GM19240 (cell line): ENCODE measurements around the gene MIOX.
"Not testable (repeated sequence)": the region's sequence is repeated elsewhere in the genome, so short reads cannot be mapped to it uniquely, and the experiment has no call there.

Experiments used
- DNase-seq: peaks from one replicate; pipeline ENCODE4 v3.0.0; 2011; ENCODE audit warnings: low spot score; ENCODE audit not compliant: insufficient read length

The MIOX gene

DNA sequence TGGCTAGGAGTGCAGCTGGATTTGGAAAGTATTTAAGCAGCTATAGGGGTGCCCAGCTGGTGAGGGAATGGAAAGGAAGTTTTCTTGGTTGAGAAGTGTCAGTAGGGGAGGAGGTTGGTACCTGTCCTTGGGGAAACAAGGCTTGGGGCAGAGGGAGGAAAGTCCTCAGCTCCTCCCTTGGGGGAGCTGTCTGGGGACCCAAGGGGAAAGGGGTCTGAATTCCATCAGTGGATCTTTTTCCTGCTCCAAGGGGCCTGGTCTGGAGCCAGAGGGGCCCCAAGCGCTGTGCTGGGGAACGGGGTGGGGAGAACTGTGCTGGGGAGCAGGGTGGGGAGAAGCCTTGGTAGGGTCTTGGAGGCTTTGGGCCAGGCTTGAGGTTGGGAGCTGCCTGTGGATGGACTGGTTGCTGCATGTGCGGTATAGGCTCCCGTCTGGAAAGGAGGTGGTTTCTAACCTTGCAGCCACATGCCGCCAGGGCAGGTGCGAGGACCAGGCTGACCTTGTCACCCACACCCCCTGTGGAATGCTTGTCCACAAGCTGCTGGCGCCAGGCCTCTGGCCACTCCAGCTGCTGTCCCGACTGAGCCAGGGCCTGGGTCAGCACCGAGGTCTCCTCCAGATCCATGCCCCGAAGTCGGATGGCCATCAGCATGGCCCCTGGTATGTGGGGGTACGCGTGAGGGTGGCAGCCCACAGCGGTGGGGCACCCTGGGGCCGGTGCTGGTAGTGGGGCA is 42.2 kb downstream of the MIOX start:
- DNase-seq = no peak

DNA sequence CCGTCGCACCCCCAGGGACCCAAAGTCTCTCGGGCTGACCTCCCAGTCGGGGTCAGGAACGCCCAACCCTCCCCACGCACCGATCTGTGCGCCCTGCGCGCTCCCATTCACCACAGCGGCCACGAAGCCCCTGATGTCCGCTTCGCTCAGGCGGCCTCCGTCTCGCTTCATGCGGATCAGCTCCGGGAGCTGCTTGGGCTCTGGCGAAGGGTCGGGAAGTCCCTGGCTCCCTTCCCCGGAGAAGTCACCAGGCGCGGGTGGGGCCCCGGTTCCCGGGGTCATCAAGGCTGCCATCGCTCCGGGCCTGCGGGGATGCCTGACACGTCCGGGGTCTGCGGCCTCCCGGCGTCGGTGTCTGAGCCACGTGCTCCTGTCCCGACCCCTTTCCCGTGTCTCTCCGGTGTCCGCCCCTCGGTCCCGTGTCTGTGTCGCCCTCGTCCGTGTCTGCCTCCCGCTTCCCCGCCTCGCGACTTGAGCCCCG is 42.8 kb downstream of the MIOX start:
- DNase-seq = no peak

DNA sequence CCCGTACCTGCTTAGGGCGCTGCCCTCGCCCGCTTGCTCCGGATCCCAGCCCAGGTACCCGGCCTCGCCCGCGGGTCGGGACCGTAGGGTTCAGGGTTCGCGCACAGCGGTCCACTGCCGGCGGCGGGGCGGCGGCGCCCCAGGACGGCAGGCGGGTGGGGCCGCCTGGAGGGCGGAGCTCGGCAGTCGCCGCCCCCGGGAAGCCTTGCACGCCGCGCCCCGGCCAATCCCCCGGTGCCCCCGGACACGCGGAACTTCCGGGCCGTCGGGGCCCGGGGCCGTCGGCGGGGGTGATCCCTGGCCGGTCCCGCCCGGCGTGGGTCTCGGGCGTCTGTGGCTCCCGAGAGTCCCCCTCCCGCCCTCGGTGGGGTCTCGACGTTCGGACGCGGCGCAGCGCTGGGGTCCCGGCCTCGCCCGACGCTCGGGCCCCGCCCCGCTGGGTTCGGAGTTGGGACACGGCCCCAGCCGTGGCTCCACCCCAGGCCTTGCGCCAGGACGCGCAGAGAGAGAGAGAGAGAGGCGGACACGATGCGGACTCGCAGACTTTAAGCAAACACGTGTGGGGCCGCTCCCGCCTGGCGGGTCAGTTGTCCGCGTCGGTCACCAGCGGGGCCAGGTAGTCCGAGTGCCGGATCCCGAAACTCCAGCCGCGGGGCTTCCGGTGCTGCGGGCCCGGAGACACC is 43.4 kb downstream of the MIOX start, which contains the start of gene TYMP:
Gene TYMP, minus strand, starts transcription at position 116 of the 683 bp plus-strand sequence. CDS start 303 bp downstream, outside the sequence.
- DNase-seq = no peak

DNA sequence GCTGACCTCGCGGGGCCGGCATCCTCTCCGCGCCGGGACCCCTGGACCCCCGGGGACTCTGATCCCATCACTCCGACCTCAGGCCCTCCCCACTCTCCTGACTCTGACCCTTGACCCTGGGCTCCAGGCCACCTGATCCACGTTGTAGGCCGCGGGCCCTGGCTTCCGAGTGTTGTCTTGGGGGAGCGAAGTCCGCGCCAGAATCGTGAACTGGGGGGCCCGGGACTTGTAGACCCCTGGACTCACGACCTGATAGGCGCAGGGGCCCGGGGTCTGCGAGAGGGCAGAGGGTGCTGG is 43.9 kb downstream of the MIOX start:
- DNase-seq = no peak

DNA sequence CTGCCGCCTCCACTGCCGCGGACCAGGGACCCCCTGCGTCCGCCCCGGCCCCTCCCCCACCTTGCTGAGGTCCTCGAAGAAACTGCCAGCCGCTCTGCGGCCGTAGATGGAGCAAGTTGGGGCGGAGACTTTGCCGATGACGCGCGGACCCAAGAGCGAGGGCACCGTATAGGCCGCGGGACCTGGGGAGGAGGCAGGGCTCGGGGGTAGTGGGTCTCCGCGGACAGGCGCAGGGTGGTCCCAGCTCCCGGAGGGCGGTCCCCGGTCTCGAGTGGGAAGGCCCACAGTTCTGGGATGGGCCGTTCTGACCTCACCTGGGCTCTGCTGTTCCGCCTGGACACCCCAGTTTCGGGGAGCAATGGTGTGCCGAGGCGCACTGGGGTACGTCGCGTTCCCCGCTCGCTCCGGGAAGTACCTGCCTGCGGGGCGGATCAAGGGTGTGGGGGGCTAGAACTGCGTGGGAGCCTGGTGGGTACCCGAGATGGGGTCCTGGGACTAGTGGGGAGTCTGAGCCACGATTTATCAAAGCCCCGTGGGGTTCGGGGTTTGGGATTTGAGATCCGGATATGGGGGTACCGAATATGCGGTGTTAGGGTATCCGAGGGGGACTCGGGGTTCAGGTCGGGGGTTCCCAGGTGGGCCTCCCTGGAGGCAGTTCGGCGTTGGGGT is 44.4 kb downstream of the MIOX start:
- no peak for DNase-seq

DNA sequence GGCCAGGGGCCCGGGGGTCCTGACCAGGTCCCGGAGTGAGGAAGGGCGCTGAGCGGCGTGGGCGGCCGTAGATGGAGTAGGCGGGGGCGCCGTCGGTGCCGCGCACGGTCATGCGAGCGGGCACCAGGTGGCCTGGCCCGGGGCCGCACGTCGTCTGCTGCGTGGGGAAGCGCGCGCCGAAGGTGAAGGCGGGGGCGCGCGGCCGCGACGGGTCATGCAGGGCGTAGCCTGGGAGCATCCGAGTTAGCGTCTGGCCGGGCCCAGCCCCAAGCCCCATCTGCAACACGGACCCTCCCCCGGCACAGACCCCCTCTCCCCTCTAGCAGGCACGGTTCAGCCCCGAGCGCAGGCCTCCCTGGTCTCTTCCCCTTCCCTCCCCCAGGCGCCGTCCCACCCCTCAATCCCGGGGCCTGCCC is 44.9 kb downstream of the MIOX start:
- no peak for DNase-seq

DNA sequence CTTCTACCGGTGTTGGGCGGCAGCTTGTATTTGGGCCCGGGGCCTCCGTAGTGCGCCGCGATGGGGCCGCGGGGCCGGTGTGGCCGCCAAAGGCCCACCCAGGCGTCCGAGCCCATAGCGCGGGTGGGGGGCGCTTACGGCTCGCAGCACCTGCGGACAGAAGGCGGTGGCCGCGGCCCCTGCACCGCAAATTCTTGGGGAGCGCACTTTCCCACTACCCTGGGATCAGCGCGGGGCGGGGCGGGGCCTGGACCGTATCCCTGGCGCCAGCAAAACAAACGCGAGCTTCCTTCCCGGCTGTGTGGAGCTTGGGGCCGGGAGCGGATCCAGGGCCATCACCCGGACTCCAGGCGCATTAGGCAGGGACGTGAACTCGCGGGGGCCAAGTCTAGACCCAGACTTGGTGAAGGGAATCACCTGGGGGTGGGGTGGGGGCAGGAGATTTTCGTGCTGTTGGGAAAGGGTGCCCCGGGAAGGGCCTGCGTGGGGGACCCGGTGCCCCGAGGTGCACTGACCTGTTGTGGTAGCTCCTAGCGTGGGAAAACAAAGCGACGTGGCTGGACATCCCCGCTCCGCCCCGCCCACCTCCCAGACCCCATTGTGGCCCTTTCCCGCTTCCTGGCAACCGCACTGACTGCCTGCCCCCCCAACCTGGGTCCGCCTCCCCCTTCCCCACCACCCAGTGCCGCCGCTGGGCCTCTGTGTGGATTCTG is 45.5 kb downstream of the MIOX start:
- DNase-seq = no peak

DNA sequence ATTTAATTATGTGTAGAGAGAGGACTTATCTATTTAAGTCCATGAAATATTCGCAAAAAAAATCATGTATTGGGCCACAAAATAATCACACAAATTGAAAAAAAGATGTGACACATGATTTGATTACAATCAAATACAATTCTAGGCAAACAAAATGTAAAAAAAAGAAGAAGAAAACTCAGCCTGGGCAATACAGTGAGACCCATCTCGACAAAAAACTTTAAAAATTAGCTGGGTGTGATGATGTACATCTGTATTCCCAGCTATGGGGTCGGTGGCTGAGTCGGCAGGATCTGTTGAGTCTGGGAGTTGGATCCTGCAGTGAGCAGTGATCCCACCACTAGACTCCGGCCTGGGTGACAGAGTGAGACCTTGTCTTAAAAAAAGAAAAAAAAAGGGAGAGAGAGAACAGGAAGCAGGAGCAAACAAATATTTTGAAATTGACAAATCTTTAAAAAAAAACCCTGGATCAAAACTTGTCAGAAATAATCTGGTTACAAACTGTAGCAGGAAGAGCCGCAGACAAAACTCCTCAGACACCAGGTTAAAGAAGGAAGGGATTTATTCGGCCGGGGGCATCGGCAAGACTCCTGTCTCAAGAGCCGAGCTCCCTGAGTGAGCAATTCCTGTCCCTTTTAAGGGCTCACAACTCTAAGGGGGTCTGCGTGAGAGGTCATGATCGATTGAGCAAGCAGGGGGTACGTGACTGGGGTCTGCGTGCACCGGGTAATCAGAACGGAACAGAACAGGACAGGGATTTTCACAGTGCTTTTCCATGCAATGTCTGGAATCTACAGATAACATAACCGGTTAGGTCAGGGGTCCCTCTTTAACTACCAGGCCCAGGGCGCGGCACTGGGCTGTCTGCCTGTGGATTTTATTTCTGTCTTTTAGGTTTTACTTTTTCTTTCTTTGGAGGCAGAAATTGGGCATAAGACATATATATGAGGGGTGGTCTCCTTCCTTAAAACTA is 46.5 kb downstream of the MIOX start:
- no peak for DNase-seq

DNA sequence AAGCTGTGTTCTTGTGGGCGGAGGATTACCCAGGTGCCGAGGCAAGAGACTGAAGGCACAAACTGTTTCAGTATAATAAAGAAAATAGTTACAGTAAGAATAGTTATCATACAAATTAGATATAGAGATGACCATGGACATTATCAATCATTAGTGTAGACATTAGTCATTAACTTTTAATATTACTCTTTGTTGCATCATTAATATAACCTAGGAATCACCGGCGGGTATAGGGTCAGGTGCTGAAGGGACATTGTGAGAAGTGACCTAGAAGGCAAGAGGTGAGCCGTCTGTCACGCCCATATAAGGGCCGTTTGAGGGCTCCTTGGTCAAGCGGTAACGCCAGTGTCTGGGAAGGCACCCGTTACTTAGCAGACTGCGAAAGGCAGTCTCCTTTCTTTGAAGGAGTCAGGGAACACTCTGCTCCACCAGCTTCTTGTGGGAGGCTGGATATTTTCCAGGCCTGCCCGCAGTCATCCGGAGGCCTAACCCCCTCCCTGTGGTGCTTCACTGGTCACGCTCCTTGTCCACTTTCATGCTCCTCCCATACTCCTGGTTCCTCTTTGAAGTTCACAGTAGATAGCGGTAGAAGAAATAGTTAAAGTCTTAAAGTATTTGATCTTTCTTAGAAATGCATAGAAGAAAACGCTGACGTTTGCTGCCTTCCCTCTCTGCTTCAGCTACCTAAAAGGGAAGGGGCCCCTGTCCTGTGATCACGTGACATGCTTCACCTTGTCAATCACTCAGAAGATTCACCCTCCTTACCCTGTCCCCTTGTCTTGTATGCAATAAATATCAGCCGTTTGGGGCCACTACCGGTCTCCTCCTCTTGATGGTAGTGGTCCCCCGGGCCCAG is 47.4 kb downstream of the MIOX start:
- not testable (repeated sequence) for DNase-seq

DNA sequence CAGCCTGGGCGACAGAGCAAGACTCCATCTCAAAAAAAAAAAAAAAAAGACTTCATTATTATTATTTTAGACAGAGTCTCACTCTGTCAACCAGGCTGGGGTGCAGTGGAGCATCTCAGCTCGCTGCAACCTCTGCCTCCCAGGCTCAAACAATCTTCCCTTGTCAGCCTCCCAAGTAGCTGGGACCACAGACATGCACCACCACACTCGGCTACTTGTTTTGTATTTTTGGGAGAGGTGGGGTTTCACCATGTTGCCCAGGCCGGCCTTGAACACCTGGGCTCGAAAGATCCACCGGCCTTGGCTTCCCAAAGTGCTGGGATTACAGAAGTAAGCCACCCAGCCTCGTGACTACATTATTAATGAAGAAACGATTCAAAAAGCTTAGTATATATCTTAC is 48.5 kb downstream of the MIOX start:
- DNase-seq = no peak

DNA sequence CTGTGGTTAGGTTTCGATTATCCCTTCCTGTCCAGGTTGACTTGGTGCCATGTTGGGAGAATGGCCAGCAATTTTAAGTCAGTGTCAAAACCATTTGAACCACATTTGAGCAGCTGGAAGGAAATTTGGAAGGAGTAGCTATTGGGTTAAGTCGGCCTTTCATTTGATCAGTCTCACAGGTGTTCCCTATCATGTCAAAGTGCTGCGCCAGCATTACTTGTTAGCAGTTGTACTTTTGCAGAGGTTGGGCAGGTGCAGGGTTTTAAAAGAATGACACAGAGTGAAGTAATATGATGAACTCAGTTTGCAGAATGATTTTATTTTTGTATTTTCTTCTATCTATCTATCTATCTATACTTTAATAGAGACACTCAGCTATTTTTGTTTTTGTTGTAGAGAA is 49.6 kb downstream of the MIOX start:
- DNase-seq = no peak

DNA sequence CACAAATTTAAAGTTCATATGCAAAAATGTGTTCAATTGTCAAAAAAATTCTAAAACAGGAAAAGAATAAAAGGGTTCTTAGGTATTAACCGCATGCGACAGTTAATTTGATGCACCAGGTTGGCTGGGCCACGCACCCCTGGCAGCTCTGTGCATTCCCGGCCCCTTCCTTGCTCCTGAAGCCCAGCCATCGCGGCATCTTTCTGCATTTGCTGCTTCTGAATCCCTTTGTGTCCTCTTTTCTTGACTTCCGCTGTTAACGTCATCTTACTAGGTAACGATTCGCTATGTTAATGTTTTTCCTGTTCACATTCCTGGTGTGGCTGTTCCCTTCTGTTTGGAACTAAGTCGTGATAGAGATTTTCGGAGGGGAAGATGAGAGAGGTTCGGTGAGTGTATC is 51.1 kb downstream of the MIOX start:
- DNase-seq = no peak
